Measurements from ENCODE around the gene ATRX. TPM values are rescaled to one million over a fixed set of nuclear protein-coding genes. Genes with fewer than 3 reads are reported as not detected.
"Not testable (repeated sequence)": the region's sequence is repeated elsewhere in the genome, so short reads cannot be mapped to it uniquely, and the experiment has no call there.

ATRX gene
- polyA plus RNA-seq, 6 donors from 2014 or later, result 24.8 to 92.6 (median 52.0) TPM

DNA sequence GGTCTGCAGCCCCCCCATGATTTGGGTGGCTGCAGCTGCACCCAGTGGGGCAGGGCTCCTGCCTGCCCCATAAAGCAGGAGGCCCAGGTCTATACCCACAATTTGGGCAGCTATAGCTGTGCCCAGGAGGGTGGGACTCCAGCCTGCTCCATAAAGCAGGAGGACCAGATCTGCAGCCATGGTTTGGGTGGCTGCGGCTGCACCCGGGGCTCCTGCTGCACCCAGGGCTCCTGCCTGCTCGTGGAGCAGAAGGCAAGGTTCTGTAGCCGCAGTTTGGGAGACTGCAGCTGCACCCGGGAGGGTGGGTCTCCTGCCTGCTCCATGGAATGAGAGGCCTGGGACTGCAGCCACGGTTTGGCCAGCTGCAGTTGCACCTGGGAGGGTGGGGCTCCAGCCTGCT lies 81.1 kb downstream of the ATRX start:
- Mint-ChIP-seq H3K27me3 (no peaks in the 10 kb centered on the region), H3K4me3 (peak overlapping the region in 1 of 8 donors; percentile 16), H3K4me1 (peaks cover 0 to 10% (median 3%) of the 10 kb centered on the region in 3 donors), H3K36me3 (no peaks in the 10 kb centered on the region), H3K27ac (no peak overlapping the region), H3K9me3 (peaks cover 0 to 6% (median 0%) of the 10 kb centered on the region in 7 donors)
- no peak for DNase-seq
- ATAC-seq (ENCODE audit: low read depth in 2 of 2), result no peak

DNA sequence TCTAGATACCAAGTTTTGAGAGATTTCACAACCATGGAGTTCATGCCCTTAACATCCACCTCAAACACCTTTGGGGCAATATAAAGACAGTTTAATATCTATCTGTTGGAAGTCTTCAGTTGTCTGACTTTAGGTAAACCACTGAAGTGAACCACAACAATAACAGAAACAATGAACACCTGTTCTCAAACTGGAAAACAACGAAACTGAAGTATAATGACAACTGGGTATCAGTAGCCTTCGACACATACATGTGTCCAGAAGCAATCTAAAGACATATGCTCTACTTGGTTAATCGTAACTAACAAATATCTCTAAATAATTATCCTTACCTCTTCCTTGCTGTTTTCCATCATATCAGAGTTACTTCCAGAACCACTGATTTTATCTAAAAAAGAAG lies 87.8 kb downstream of the ATRX start:
- Mint-ChIP-seq H3K27ac (no peak overlapping the region), H3K27me3 (no peaks in the 10 kb centered on the region), H3K36me3 (no peaks in the 10 kb centered on the region), H3K4me3 (no peak overlapping the region), H3K9me3 (peaks cover 0 to 3% (median 0%) of the 10 kb centered on the region in 7 donors), H3K4me1 (peaks cover 0 to 12% (median 2%) of the 10 kb centered on the region in 3 donors)
- DNase-seq, result no peak
- no peak for ATAC-seq (ENCODE audit: low read depth in 2 of 2)

DNA sequence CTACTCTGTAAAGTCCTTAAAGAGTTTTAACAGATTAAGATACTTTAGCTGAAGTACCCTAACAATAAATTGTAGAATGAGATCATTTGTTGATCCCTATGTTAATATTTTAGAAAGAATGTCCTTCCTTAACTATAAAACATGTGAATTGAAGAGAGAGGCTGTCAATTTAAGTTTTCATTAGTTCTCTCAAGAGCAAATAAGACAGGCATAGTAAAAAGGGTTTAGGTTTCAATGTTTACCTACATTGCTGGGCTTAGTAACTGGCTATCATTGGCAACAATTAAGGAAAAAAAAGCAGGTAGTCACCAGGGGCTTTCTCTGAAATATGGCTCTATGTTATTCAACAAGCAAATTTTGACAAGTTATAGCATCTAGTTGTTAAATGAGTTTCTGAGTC lies 91.5 kb downstream of the ATRX start:
- H3K4me1 Mint-ChIP-seq, result peaks cover 0 to 2% (median 0%) of the 10 kb centered on the region in 3 donors
- no peaks in the 10 kb centered on the region for H3K9me3 Mint-ChIP-seq
- no peak overlapping the region for H3K4me3 Mint-ChIP-seq
- H3K36me3 Mint-ChIP-seq, result no peaks in the 10 kb centered on the region
- H3K27me3 Mint-ChIP-seq, result no peaks in the 10 kb centered on the region
- DNase-seq, result no peak
- H3K27ac Mint-ChIP-seq, result peak overlapping the region in 1 of 6 donors; percentile 4
- no peak for ATAC-seq (ENCODE audit: low read depth in 2 of 2)

DNA sequence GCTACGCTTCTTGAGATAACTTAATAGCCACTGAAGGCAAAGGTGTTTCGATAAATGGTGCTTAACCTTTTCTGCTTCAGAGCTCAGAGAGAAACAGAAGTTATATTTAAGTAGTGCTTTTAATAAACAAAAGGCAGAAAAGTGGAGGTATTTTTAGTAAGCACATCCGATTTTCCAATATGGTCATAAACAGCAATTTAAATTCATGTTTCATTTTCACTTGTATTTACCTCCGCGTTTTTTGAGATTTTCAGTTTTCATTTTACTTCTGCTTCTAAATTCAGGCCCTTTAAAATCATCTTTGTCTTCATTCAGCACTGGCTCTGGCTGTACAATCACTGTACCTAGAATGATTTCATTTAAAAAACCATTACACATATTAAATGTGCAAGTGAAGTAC lies 92.4 kb downstream of the ATRX start:
- Mint-ChIP-seq H3K4me1 (peaks cover 0 to 2% (median 0%) of the 10 kb centered on the region in 3 donors), H3K9me3 (no peaks in the 10 kb centered on the region), H3K27me3 (no peaks in the 10 kb centered on the region), H3K4me3 (no peak overlapping the region), H3K36me3 (no peaks in the 10 kb centered on the region), H3K27ac (peak overlapping the region in 2 of 6 donors; percentile 3 to 4)
- ATAC-seq (ENCODE audit: low read depth in 2 of 2), result no peak
- no peak for DNase-seq

DNA sequence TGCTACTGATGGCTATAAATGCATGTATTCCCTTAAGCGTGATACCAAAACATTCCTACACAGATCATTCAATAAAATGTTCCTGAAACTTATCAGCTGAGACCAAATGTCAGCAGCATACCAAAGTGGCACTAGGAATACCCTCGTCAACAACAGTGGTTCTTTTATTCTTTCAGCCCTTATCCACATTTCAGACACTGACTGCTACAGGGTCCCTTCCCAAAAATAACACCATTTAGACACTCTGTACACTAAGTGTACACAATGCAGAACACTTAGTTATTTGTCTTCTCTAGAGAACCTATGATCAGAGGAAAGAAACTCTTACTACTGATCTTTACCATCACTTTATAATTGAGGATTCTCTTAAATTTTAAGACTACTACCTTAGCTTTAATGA lies 94.1 kb downstream of the ATRX start:
- H3K4me3 Mint-ChIP-seq, result no peak overlapping the region
- no peak overlapping the region for H3K27ac Mint-ChIP-seq
- no peaks in the 10 kb centered on the region for H3K36me3 Mint-ChIP-seq
- no peaks in the 10 kb centered on the region for H3K27me3 Mint-ChIP-seq
- ATAC-seq (ENCODE audit: low read depth in 2 of 2), result no peak
- H3K9me3 Mint-ChIP-seq, result peaks cover 0 to 3% (median 0%) of the 10 kb centered on the region in 7 donors
- peaks cover 0 to 2% (median 0%) of the 10 kb centered on the region in 3 donors for H3K4me1 Mint-ChIP-seq
- no peak for DNase-seq

DNA sequence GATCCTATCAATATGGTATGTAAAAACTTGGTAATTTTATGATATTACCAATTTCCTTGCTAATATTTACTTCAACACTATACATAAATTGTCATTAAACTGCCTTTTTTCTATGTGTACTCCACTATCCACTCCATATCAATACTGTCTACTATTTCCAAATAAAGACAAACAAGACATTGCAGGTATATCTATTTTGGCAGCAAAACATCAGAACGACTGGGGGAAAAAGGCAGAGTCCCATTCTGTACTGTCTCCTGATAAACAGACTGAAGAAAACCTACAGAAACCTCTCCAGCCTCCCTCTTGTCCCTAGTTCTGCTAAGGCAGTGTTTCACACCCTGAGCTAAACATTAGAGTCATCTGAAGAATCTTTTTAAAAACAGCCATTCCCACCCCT lies 96.6 kb downstream of the ATRX start:
- Mint-ChIP-seq H3K36me3 (peaks cover 5 to 8% of the 10 kb centered on the region in 2 donors), H3K27ac (peak overlapping the region in 1 of 6 donors; percentile 24), H3K27me3 (no peaks in the 10 kb centered on the region), H3K4me1 (no peaks in the 10 kb centered on the region), H3K9me3 (peaks cover 0 to 4% (median 0%) of the 10 kb centered on the region in 7 donors), H3K4me3 (no peak overlapping the region)
- ATAC-seq (ENCODE audit: low read depth in 2 of 2) (no peak), DNase-seq (no peak)

DNA sequence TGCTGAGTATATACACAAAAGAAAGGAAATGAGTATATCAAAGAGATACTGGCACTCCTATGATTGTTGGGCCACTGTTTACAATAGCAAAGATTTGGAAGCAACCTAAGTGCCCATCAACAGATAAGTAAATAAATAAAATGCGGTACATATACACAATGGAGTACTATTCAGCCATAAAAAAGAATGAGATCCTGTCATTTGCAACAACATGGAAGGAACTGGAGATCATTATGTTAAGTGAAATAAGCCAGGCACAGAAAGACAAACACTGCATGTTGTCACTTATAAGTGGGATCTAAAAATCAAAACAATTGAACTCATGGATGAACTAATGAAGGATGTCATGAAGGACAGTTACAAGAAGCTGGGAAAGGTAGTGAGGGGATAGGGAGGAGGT lies 100.3 kb downstream of the ATRX start:
- ATAC-seq (ENCODE audit: low read depth in 2 of 2); H3K27ac Mint-ChIP-seq; H3K27me3 Mint-ChIP-seq; DNase-seq; H3K4me3 Mint-ChIP-seq; H3K9me3 Mint-ChIP-seq: not testable (repeated sequence)
- Mint-ChIP-seq H3K4me1 (peaks cover 0 to 11% (median 0%) of the 10 kb centered on the region in 3 donors), H3K36me3 (peaks cover 19 to 24% of the 10 kb centered on the region in 2 donors)

DNA sequence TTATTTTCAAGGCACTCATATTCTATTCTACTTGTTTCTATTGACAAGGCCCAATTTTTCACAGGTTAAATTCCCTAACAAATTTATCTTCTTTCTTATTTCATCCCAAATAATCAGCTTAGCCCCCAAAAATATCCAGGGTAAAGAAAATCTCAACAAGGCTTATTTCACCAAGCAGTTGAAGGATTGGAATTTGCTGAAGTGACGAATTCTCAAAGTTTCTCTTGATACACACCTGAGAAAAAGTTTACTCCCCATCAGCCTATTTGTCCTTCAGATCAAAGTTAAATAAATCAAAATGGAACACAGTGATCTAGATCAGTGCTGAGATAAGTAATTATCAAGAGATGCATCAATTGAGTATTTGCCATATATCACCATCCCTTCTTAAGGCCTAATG lies 106.9 kb downstream of the ATRX start:
- peaks cover 14 to 16% of the 10 kb centered on the region in 2 donors for H3K36me3 Mint-ChIP-seq
- ATAC-seq (ENCODE audit: low read depth in 2 of 2), result no peak
- no peak for DNase-seq
- H3K27me3 Mint-ChIP-seq, result no peaks in the 10 kb centered on the region
- H3K4me3 Mint-ChIP-seq, result no peak overlapping the region
- peaks cover 0 to 11% (median 0%) of the 10 kb centered on the region in 3 donors for H3K4me1 Mint-ChIP-seq
- no peak overlapping the region for H3K27ac Mint-ChIP-seq
- peaks cover 0 to 1% (median 0%) of the 10 kb centered on the region in 7 donors for H3K9me3 Mint-ChIP-seq

DNA sequence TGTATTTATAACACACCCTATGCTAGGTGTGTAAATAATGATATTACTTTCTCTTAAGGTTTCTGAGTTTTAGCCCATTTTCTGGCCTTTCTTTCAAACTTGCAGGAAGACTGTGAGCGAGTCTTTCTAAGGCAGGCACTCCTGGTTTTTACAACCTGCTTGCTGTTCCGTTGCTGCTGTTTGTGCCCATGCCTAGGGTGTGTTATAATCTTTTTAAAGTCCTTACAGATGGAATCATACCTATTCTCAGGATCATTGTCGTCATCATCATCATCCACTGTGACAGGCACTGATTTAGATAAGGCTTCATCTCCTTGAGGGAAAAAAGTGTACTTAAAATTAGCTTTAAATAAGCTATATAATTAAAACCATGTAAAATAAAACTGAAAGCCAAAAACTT lies 110.0 kb downstream of the ATRX start:
- H3K4me3 Mint-ChIP-seq, result no peak overlapping the region
- no peaks in the 10 kb centered on the region for H3K4me1 Mint-ChIP-seq
- no peaks in the 10 kb centered on the region for H3K27me3 Mint-ChIP-seq
- H3K27ac Mint-ChIP-seq, result no peak overlapping the region
- peaks cover 0 to 1% (median 0%) of the 10 kb centered on the region in 7 donors for H3K9me3 Mint-ChIP-seq
- H3K36me3 Mint-ChIP-seq, result no peaks in the 10 kb centered on the region
- DNase-seq, result no peak
- no peak for ATAC-seq (ENCODE audit: low read depth in 2 of 2)

DNA sequence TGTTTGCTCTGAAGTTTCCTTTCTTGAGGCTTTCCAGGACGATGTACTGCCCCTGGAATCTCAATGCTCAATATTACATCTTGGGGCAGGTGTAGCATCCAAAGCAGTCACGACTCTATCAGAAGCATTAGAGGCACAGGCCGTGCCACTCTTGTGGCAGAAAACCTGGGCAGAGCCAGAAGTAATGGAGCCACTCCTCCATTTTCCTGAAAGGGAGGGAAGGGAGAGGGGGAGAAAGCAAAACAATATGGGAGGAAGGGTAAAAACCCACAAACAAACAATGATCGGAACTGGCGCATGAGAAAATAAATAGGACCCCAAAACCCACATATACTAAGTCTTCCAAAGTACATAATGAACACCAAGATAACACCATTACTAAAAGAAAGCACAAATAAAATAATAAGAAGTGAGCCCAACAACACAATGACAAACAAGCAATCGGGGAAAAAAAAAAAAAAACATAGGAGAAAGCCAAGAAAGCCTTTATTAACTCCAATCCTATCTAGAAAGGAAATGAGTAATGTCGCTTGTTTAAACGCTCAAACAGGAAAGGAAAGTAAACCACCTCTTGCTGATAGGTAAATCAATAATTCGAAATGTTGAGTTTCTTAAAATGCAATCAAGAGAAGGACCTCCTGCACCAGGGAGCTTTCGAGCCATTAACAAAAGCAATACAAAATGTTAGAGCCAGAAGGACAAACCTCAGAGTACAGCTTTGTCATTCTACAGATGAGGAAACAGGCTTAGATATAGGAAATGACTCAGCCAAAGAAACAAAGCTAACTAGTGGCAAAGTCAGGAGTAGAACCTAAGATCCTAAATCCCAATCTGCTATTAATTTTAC lies 117.4 kb downstream of the ATRX start:
- no peak for ATAC-seq (ENCODE audit: low read depth in 2 of 2)
- peak overlapping the region in 3 of 6 donors; percentile 30 to 90 (median 89) for H3K27ac Mint-ChIP-seq

DNA sequence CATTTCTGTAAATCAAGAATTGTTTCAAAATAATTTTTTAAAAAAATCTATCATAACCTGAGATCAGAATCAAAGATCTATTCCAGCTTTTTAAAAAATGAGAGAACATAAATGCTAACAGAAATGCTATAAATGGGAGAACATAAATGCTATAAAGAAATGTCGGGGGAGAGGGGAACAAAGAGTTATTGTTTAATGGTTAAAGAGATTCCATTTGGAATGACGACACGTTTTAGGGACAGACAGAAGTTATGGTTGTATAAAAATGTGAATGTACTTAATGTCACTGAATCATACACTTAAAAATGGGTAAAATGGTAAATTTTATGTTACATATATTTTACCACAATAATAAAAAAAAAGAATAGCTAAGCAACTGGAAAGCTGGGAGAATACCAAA lies 127.1 kb downstream of the ATRX start:
- no peaks in the 10 kb centered on the region for H3K27me3 Mint-ChIP-seq
- H3K27ac Mint-ChIP-seq, result peak overlapping the region in 1 of 6 donors; percentile 4
- DNase-seq, result no peak
- H3K4me3 Mint-ChIP-seq, result no peak overlapping the region
- H3K4me1 Mint-ChIP-seq, result no peaks in the 10 kb centered on the region
- ATAC-seq (ENCODE audit: low read depth in 2 of 2), result no peak
- no peaks in the 10 kb centered on the region for H3K9me3 Mint-ChIP-seq
- peaks cover 0 to 5% of the 10 kb centered on the region in 2 donors for H3K36me3 Mint-ChIP-seq

More for the DNA sequence above, 117.4 kb downstream of the ATRX start:
- H3K4me3 Mint-ChIP-seq, result peak overlapping the region in 1 of 8 donors; percentile 49
- no peaks in the 10 kb centered on the region for H3K36me3 Mint-ChIP-seq
- H3K27me3 Mint-ChIP-seq, result no peaks in the 10 kb centered on the region
- DNase-seq, result no peak
- H3K4me1 Mint-ChIP-seq, result peaks cover 0 to 4% (median 0%) of the 10 kb centered on the region in 3 donors
- H3K9me3 Mint-ChIP-seq, result peaks cover 0 to 1% (median 0%) of the 10 kb centered on the region in 7 donors

DNA sequence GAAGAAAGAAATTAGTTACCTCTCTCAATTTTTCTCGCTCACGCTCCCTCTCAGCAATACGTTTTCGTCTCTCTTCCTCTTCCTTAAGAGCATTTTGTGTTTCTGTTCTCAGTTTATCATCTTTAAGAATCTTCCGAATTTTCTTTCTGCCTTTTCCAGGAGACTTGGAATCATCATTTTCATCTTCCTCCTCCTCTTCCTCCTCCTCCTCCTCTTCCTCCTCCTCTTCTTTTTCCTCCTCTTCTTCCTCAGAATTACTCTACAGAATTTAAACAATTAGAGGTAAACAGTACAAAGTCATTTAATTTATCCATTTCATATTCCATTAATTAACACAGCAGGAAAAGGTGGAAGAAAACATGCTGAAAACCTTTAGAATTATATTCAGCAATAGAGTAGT lies 133.9 kb downstream of the ATRX start:
- H3K27ac Mint-ChIP-seq, result peak overlapping the region in 1 of 6 donors; percentile 83
- H3K9me3 Mint-ChIP-seq, result peaks cover 0 to 1% (median 0%) of the 10 kb centered on the region in 7 donors
- H3K36me3 Mint-ChIP-seq, result peaks cover 0 to 8% of the 10 kb centered on the region in 2 donors
- no peak overlapping the region for H3K4me3 Mint-ChIP-seq
- ATAC-seq (ENCODE audit: low read depth in 2 of 2) (no peak), DNase-seq (no peak)
- no peaks in the 10 kb centered on the region for H3K27me3 Mint-ChIP-seq
- H3K4me1 Mint-ChIP-seq, result peaks cover 0 to 3% (median 0%) of the 10 kb centered on the region in 3 donors

DNA sequence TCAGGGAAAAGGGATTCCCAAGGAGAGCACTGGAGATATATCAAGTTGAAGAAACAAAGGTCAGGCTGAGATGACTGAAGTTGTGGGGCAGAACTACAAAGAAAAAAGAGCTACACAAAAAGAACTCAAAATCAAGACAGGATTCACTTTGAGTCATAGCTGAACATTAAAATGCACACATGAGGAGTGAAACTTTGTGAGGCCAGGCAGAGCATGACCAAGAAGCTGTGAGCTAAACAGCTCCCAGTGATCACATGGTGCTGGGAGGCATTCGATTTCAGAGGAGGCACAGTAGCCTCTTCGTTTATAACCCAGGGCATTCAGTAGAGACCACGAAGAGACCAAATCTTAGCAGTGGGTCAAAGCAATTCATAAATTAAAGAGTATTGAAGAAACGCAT lies 145.3 kb downstream of the ATRX start:
- no peaks in the 10 kb centered on the region for H3K27me3 Mint-ChIP-seq
- peaks cover 3 to 15% (median 7%) of the 10 kb centered on the region in 7 donors for H3K9me3 Mint-ChIP-seq
- H3K27ac Mint-ChIP-seq, result peak overlapping the region in 2 of 6 donors; percentile 23 to 64
- peaks cover 21 to 47% of the 10 kb centered on the region in 2 donors for H3K36me3 Mint-ChIP-seq
- ATAC-seq (ENCODE audit: low read depth in 2 of 2), result no peak
- DNase-seq, result no peak
- H3K4me1 Mint-ChIP-seq, result peaks cover 0 to 12% (median 4%) of the 10 kb centered on the region in 3 donors
- no peak overlapping the region for H3K4me3 Mint-ChIP-seq

DNA sequence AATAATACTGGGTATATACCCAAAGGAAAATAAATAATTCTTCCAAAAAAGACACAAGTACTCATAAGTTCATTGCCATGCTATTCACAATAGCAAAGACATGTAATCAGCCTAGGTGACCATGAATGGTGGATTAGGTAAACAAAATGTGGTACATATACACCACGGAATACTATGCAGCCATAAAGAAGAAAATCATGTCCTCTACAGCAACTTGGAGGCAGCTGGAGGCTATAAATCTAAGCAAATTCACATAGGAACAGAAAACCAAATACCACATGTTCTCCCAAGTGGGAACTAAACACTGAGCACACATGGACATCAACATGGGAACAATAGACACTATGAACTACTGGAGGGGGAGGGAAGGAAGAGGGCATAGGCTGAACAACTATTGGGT lies 146.2 kb downstream of the ATRX start:
- Mint-ChIP-seq H3K4me1 (peaks cover 0 to 12% (median 4%) of the 10 kb centered on the region in 3 donors), H3K36me3 (peaks cover 15 to 44% of the 10 kb centered on the region in 2 donors), H3K27me3 (no peaks in the 10 kb centered on the region), H3K4me3 (no peak overlapping the region), H3K27ac (no peak overlapping the region), H3K9me3 (peaks cover 1 to 14% (median 5%) of the 10 kb centered on the region in 7 donors)
- DNase-seq (no peak), ATAC-seq (ENCODE audit: low read depth in 2 of 2) (no peak)
